Measurements from ENCODE around the gene ADSL. TPM values are rescaled to one million over a fixed set of nuclear protein-coding genes. Genes with fewer than 3 reads are reported as not detected.

ADSL gene
- total and polyA plus RNA-seq, 9 of the 15 experiments (the other 6 are each of a cell fraction or from before 2014, with no cell fraction given): 112 to 322 (median 146) TPM

- TF ChIP-seq ZMIZ1 (IDR thresholded peaks at IDR 0.05; ENCODE audit: low read depth in 2 of 2, low read length in 2 of 2) (peak in 1 of 2 experiments; percentile 34; a peak in 1 of 4 replicates), MCM7 (IDR thresholded peaks at IDR 0.05) (no peak), POLR2AphosphoS5 (IDR thresholded peaks at IDR 0.05; ENCODE audit: control insufficient read depth, insufficient read depth, low read depth, low read length) (0 out of 2 replicates have a peak, but pooled peaks have one; percentile 46), ZNF239 (CRISPR knock-in tag; IDR thresholded peaks at IDR 0.05) (no peak), CCAR2 (IDR thresholded peaks at IDR 0.05; ENCODE audit: low read depth, low read length) (no peak), ZC3H11A (IDR thresholded peaks at IDR 0.05; ENCODE audit: low read depth, low read length) (no peak), ZNF133 (CRISPR knock-in tag; IDR thresholded peaks at IDR 0.05) (no peak), MYBL2 (IDR thresholded peaks at IDR 0.05; ENCODE audit: low read depth) (no peak), MYBL2 (CRISPR knock-in tag; IDR thresholded peaks at IDR 0.05; ENCODE audit: borderline replicate concordance) (no peak), CHD4 (IDR thresholded peaks at IDR 0.05; ENCODE audit: insufficient read depth, insufficient replicate concordance, low read depth, low read length, poor library complexity, severe bottlenecking) (no peak), PTRF (tag; IDR thresholded peaks at IDR 0.05) (no peak), ZNF644 (tag; IDR thresholded peaks at IDR 0.05; ENCODE audit: low read depth) (no peak), SIRT6 (IDR thresholded peaks at IDR 0.05; ENCODE audit: low read depth, low read length) (no peak), GTF2F1 (IDR thresholded peaks at IDR 0.05; ENCODE audit: low read depth, low read length) (no peak), KLF1 (tag; IDR thresholded peaks at IDR 0.05) (0 out of 2 replicates have a peak, but pooled peaks have one; percentile 15)
- TF ChIP-seq, protein P1, sequence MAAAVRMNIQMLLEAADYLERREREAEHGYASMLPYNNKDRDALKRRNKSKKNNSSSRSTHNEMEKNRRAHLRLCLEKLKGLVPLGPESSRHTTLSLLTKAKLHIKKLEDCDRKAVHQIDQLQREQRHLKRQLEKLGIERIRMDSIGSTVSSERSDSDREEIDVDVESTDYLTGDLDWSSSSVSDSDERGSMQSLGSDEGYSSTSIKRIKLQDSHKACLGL (CRISPR knock-in tag; IDR thresholded peaks at IDR 0.05; ENCODE audit: borderline replicate concordance, poor library complexity, severe bottlenecking): peak; percentile 74
- TF ChIP-seq, protein P2, sequence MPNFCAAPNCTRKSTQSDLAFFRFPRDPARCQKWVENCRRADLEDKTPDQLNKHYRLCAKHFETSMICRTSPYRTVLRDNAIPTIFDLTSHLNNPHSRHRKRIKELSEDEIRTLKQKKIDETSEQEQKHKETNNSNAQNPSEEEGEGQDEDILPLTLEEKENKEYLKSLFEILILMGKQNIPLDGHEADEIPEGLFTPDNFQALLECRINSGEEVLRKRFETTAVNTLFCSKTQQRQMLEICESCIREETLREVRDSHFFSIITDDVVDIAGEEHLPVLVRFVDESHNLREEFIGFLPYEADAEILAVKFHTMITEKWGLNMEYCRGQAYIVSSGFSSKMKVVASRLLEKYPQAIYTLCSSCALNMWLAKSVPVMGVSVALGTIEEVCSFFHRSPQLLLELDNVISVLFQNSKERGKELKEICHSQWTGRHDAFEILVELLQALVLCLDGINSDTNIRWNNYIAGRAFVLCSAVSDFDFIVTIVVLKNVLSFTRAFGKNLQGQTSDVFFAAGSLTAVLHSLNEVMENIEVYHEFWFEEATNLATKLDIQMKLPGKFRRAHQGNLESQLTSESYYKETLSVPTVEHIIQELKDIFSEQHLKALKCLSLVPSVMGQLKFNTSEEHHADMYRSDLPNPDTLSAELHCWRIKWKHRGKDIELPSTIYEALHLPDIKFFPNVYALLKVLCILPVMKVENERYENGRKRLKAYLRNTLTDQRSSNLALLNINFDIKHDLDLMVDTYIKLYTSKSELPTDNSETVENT (CRISPR knock-in tag; IDR thresholded peaks at IDR 0.05): no peak
These were observed at the start of gene ADSL (continued) for GRCh38 chr22:40346185-40347118.

Measured in K562 (cell line).